SK-N-SH (cell line): ENCODE measurements around the gene GNAZ. TPM values are rescaled to one million over a fixed set of nuclear protein-coding genes. Genes with fewer than 3 reads are reported as not detected.

Experiments
- CTCF ChIA-PET: fragments of 300-600, 350-600 bp; formaldehyde crosslinking; extraction: SDS; loops from one replicate; lab custom pipeline; 2021; lab: Yijun Ruan, JAX
- POLR2A ChIA-PET: fragments of 350-600 bp; sonication (Branson Sonifier 250); formaldehyde crosslinking; extraction: SDS; loops from one replicate; lab custom pipeline; 2020; ENCODE audit warnings: antibody characterized with exemption, inconsistent platforms; lab: Yijun Ruan, JAX
- DNase-seq: peaks from one replicate; pipeline ENCODE4 v3.0.0; 2012
- H2AFZ ChIP-seq: fragments of 200-600 bp; sonication (generic); 2 replicates; pipeline ENCODE4 v1.8.1; 2016; ENCODE audit warnings: antibody characterized with exemption, mild to moderate bottlenecking, low read depth
- H3F3A ChIP-seq: fragments of 200-600 bp; sonication (generic); replicated peaks from 2 replicates; pipeline ENCODE3; 2016; ENCODE audit warnings: antibody characterized with exemption, mild to moderate bottlenecking; ENCODE audit not compliant: insufficient read depth
- H3K27ac ChIP-seq, 2 experiments: fragments of 200-500 bp in 1 of 2; fragments of 200-600 bp in 1 of 2; sonication (Bioruptor generic) in 1 of 2; sonication (generic), shearing (Covaris generic) in 1 of 2; 2 replicates each; pipeline versions ENCODE4 v1.5.1 to v1.6.1; 2014 to 2016; ENCODE audit warnings: low read depth in 2 of 2, inconsistent platforms in 1 of 2, low read length in 1 of 2, mild to moderate bottlenecking in 1 of 2, mixed read lengths in 1 of 2
- H3K27me3 ChIP-seq: fragments of 200-600 bp; sonication (generic), shearing (Covaris generic); 2 replicates; pipeline ENCODE4 v1.6.1; 2016; ENCODE audit warnings: mixed run types; ENCODE audit not compliant: insufficient read depth
- H3K36me3 ChIP-seq, 2 experiments: fragments of 200-500 bp in 1 of 2; fragments of 200-600 bp in 1 of 2; sonication (Bioruptor generic) in 1 of 2; sonication (generic) in 1 of 2; replicated peaks in 1 of 2; 2 replicates each; pipeline versions ENCODE3 to v1.5.1; 2014 to 2016; ENCODE audit warnings: low read length in 1 of 2, mild to moderate bottlenecking in 1 of 2; ENCODE audit not compliant: insufficient read depth in 2 of 2, control insufficient read depth in 1 of 2
- H3K4me1 ChIP-seq, 2 experiments: fragments of 200-500 bp in 1 of 2; fragments of 200-600 bp in 1 of 2; sonication (Bioruptor generic) in 1 of 2; sonication (generic), shearing (Covaris generic) in 1 of 2; 2 replicates each; pipeline versions ENCODE4 v1.5.1 to v1.6.1; 2014 to 2016; ENCODE audit warnings: low read depth in 1 of 2, low read length in 1 of 2, mixed run types in 1 of 2; ENCODE audit not compliant: insufficient read depth in 2 of 2, control insufficient read depth in 1 of 2
- H3K4me2 ChIP-seq: fragments of 200-600 bp; sonication (generic), shearing (Covaris generic); 2 replicates; pipeline ENCODE4 v1.6.1; 2017; ENCODE audit warnings: mixed run types
- H3K4me3 ChIP-seq, 2 experiments: fragments of 200-500 bp in 1 of 2; fragments of 200-600 bp in 1 of 2; sonication (Bioruptor generic) in 1 of 2; sonication (generic), shearing (Covaris generic) in 1 of 2; 2 replicates each; pipeline versions ENCODE4 v1.5.1 to v1.8.1; 2014 to 2016; ENCODE audit warnings: low read depth in 2 of 2, inconsistent platforms in 1 of 2, low read length in 1 of 2, mild to moderate bottlenecking in 1 of 2, mixed read lengths in 1 of 2, moderate library complexity in 1 of 2
- H3K79me2 ChIP-seq: fragments of 200-600 bp; sonication (generic); 2 replicates; pipeline ENCODE4 v1.8.1; 2017; ENCODE audit warnings: mild to moderate bottlenecking; ENCODE audit not compliant: insufficient read depth
- H3K9ac ChIP-seq: fragments of 200-600 bp; sonication (generic); 2 replicates; pipeline ENCODE4 v1.6.1; 2017; ENCODE audit warnings: mixed run types
- H3K9me2 ChIP-seq: fragments of 200-600 bp; sonication (generic); 2 replicates; pipeline ENCODE4 v1.6.1; 2017; ENCODE audit warnings: mixed run types
- H3K9me3 ChIP-seq: fragments of 200-600 bp; sonication (generic); 2 replicates; pipeline ENCODE4 v1.6.1; 2017; ENCODE audit warnings: mixed run types, mild to moderate bottlenecking, moderate library complexity
- H4K20me1 ChIP-seq: fragments of 200-600 bp; sonication (generic); 2 replicates; pipeline ENCODE4 v1.6.1; 2017; ENCODE audit warnings: mild to moderate bottlenecking, mixed run types; ENCODE audit not compliant: insufficient read depth
- CHD2 ChIP-seq: fragments of 150-350 bp; IDR thresholded peaks from 2 replicates; pipeline ENCODE4 v1.6.1; 2018; ENCODE audit warnings: low read length; ENCODE audit not compliant: partially characterized antibody
- EP300 ChIP-seq, 2 experiments: IDR thresholded peaks; 2 replicates each; pipeline versions ENCODE4 v1.4.0 to v1.6.1; 2012; ENCODE audit warnings: borderline replicate concordance in 1 of 2, low read depth in 1 of 2, low read length in 1 of 2
- FOXM1 ChIP-seq: IDR thresholded peaks from 2 replicates; pipeline ENCODE4 v1.4.0; 2012; ENCODE audit warnings: low read depth, mild to moderate bottlenecking
- MEF2A ChIP-seq: IDR thresholded peaks from 2 replicates; pipeline ENCODE4 v1.4.0; 2012; ENCODE audit warnings: low read depth, borderline replicate concordance
- RFX5 ChIP-seq: IDR thresholded peaks from 2 replicates; pipeline ENCODE4 v1.6.1; 2012; ENCODE audit warnings: mild to moderate bottlenecking, improper control_type of control experiment, low read length
- TAF1 ChIP-seq: IDR thresholded peaks from 2 replicates; pipeline ENCODE4 v1.6.1; 2012; ENCODE audit warnings: low read depth, mild to moderate bottlenecking, low read length, moderate library complexity, borderline replicate concordance
- TCF12 ChIP-seq: IDR thresholded peaks from 2 replicates; pipeline ENCODE4 v1.4.0; 2012
- YY1 ChIP-seq: IDR thresholded peaks from 2 replicates; pipeline ENCODE4 v1.4.0; 2012; ENCODE audit warnings: low read depth, mild to moderate bottlenecking
- WGBS: methylation state at CpG from one replicate; pipeline ENCODE4 v1.1.6; 2017; ENCODE audit warnings: low lambda C conversion rate; 5-methylcytosine and 5-hydroxymethylcytosine counted together
- polyA plus RNA-seq, 3 experiments: library from polyadenylated mRNA; depleted of rRNA; stranded (reverse); fragments of >200 nt; gene quantifications; 2 replicates each; pipeline ENCODE4 v1.2.3, GENCODE V29; 2012
- TF ChIP-seq, protein P1 (sequence below): IDR thresholded peaks from 2 replicates; pipeline ENCODE4 v1.4.0; 2012; ENCODE audit warnings: low read depth
- TF ChIP-seq, protein P2 (sequence below): IDR thresholded peaks from 2 replicates; pipeline ENCODE4 v1.4.0; 2012; ENCODE audit warnings: low read depth, borderline replicate concordance
- TF ChIP-seq, protein P3 (sequence below): IDR thresholded peaks from 2 replicates; pipeline ENCODE4 v1.4.0; 2012; ENCODE audit warnings: low read depth, borderline replicate concordance
- TF ChIP-seq, protein P4 (sequence below): fragments of 150-350 bp; IDR thresholded peaks from 2 replicates; pipeline ENCODE4 v1.6.1; 2017; ENCODE audit warnings: antibody characterized with exemption, low read length, low read depth, borderline replicate concordance

GNAZ gene
- polyA plus RNA-seq, 1 of the 3 experiments (the other 2 are of a cell fraction), result 6.5 TPM

DNA sequence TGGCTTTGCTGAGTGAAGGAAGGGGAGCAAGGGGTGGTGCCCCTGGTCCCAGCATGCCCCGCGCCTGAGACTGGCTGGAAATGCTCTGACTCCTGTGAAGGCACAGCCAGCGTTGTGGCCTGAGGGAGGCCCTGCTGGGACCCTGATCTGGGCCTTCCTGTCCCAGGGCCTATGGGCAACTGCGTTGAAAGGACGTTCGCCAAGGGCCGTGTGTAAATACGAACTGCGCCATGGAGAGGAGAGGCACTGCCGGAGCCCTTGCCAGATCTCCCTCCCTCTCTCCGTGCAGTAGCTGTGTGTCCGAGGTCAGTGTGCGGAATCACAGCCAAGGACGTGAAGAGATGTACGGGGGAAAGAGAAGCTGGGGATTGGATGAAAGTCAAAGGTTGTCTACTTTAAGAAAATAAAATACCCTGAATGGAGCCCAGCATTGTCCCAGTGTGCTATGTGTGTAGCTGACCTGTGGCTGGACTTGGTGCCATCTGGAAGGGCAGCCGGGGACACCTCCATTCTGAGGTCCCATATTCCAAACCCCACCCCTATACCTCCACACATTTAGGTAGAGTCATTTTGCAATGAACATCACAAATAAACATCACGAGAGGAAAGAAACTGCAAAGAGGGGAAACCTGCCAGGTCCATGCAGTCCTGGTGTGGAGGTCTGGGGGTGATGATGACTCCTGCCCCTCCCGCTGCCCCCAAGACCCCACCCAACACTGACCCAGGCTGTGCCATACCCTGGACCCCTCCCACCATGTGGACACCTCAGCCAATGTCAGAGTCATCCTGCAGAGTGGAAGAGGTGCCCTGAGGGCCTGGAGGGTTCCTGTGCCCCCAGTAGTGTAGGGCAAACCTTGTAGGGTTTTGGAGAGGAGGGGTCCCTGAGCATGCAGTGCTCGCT, 54.5 kb downstream of the GNAZ start:
- TF ChIP-seq TAF1 (no peak), CHD2 (no peak), FOXM1 (no peak), MEF2A (no peak), RFX5 (no peak), YY1 (no peak), EP300 (IDR thresholded peaks at IDR 0.05; ENCODE audit: borderline replicate concordance in 1 of 2, low read depth in 1 of 2, low read length in 1 of 2) (no peak), TCF12 (no peak)
- TF ChIP-seq, protein P1, sequence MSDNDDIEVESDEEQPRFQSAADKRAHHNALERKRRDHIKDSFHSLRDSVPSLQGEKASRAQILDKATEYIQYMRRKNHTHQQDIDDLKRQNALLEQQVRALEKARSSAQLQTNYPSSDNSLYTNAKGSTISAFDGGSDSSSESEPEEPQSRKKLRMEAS, result no peak
- TF ChIP-seq, protein P2, sequence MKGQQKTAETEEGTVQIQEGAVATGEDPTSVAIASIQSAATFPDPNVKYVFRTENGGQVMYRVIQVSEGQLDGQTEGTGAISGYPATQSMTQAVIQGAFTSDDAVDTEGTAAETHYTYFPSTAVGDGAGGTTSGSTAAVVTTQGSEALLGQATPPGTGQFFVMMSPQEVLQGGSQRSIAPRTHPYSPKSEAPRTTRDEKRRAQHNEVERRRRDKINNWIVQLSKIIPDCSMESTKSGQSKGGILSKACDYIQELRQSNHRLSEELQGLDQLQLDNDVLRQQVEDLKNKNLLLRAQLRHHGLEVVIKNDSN, result no peak
- TF ChIP-seq, protein P3, sequence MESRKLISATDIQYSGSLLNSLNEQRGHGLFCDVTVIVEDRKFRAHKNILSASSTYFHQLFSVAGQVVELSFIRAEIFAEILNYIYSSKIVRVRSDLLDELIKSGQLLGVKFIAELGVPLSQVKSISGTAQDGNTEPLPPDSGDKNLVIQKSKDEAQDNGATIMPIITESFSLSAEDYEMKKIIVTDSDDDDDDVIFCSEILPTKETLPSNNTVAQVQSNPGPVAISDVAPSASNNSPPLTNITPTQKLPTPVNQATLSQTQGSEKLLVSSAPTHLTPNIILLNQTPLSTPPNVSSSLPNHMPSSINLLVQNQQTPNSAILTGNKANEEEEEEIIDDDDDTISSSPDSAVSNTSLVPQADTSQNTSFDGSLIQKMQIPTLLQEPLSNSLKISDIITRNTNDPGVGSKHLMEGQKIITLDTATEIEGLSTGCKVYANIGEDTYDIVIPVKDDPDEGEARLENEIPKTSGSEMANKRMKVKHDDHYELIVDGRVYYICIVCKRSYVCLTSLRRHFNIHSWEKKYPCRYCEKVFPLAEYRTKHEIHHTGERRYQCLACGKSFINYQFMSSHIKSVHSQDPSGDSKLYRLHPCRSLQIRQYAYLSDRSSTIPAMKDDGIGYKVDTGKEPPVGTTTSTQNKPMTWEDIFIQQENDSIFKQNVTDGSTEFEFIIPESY, result no peak
- TF ChIP-seq, protein P4, sequence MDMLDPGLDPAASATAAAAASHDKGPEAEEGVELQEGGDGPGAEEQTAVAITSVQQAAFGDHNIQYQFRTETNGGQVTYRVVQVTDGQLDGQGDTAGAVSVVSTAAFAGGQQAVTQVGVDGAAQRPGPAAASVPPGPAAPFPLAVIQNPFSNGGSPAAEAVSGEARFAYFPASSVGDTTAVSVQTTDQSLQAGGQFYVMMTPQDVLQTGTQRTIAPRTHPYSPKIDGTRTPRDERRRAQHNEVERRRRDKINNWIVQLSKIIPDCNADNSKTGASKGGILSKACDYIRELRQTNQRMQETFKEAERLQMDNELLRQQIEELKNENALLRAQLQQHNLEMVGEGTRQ, result no peak
- TF ChIP-seq, all 33 proteins: peak for 0
- Histone ChIP-seq H4K20me1 (no peaks in the 10 kb centered on the region), H3K4me2 (no peak overlapping the region), H3F3A (no peaks in the 10 kb centered on the region), H3K4me3 (no peak overlapping the region), H3K27ac (no peak overlapping the region), H3K9me2 (no peaks in the 10 kb centered on the region), H3K9ac (no peak overlapping the region), H2AFZ (no peak overlapping the region), H3K27me3 (no peaks in the 10 kb centered on the region), H3K79me2 (no peaks in the 10 kb centered on the region), H3K36me3 (no peaks in the 10 kb centered on the region), H3K4me1 (peaks cover 0 to 32% of the 10 kb centered on the region in 2 experiments; a peak in 1 of 4 replicates), H3K9me3 (no peaks in the 10 kb centered on the region)
- 86% methylated on average over 19 of the region's 19 CpGs for WGBS
- ChIA-PET POLR2A (no interaction called here), CTCF (interaction anchor here (0.6 to 10.0 kb wide), 3 partner anchors 11 to 167 kb away, joined by 3 to 161 read pairs (median 3); no protein-coding TSS in a partner anchor)
- no peak for DNase-seq
